Activated CD8-positive, alpha-beta memory T cell treated with anti-CD3 and anti-CD28 coated beads for 48 hours (primary cell): ENCODE results near the gene TTC39C.

Source experiments
- DNase-seq, 3 experiments: peaks; one replicate each; pipeline ENCODE4 v3.0.0-alpha.2; 2020; ENCODE audit warnings: low read depth in 2 of 3, low spot score in 2 of 3

The TTC39C gene

GRCh38 chr18:24014062-24014985, at the start of gene TTC39C:
Gene TTC39C, plus strand, starts transcription at chr18:24014754. Its CDS starts 118 bp downstream, at chr18:24014872.
- DNase-seq = peak; percentile 66 to 85 (median 82)

- no peak for DNase-seq
Measured at GRCh38 chr18:23966909-23967308, 47.6 kb upstream of the TTC39C start.

GRCh38 chr18:23967321-23968089, 47.0 kb upstream of the TTC39C start:
- no peak for DNase-seq

- no peak for DNase-seq
Measured at GRCh38 chr18:23968638-23969604, 45.6 kb upstream of the TTC39C start.

- no peak for DNase-seq
Measured at GRCh38 chr18:23969664-23970063, 44.9 kb upstream of the TTC39C start.

- DNase-seq = peak in 1 of 3 experiments; percentile 25
Measured at GRCh38 chr18:23970161-23971096, 44.1 kb upstream of the TTC39C start.

- no peak for DNase-seq
Measured at GRCh38 chr18:23971097-23971440, 43.5 kb upstream of the TTC39C start.

- DNase-seq = no peak
Measured at GRCh38 chr18:23971666-23972230, 42.8 kb upstream of the TTC39C start.

- no peak for DNase-seq
Measured at GRCh38 chr18:23972453-23972852, 42.1 kb upstream of the TTC39C start.

- no peak for DNase-seq
Measured at GRCh38 chr18:23977103-23977502, 37.5 kb upstream of the TTC39C start.

- no peak for DNase-seq
Measured at GRCh38 chr18:23977719-23978483, 36.7 kb upstream of the TTC39C start.

- DNase-seq = no peak
Measured at GRCh38 chr18:23981369-23981980, 33.1 kb upstream of the TTC39C start.

GRCh38 chr18:23982155-23983079, 32.1 kb upstream of the TTC39C start:
- no peak for DNase-seq

- DNase-seq = no peak
Measured at GRCh38 chr18:23983112-23983511, 31.4 kb upstream of the TTC39C start.

- DNase-seq = no peak
Measured at GRCh38 chr18:23986600-23987359, 27.8 kb upstream of the TTC39C start.
